Measurements from ENCODE around the gene SPINK7.

DNA sequence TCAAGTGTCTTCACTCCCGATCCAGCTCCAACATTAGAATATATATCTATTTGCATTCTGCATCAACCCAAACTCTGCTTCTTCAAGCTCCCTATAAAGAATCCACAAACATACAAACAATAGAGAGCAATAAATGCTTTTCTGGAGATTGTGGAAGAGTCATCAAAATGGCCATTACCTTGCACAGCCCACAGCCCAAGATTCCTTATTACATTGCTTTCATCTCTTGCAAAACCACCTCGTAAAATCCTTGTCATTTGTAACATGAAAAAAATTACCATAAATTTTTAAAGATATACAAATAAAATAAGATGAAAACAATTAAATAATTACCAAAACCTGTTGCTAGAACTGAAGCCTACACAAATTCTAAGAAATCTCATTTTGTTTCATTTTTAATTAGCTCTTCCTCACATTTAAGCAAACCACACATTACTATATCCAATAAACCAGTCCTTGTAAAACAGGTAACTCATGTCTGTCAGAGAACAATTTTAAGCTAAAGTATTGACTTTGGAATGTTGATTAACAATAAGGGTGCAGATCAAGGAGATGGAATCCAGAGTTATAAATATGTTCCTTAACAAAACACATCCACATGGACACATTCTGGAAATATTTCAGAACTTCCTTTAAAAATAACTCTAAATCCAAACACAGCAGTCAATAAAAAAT is 30.3 kb downstream of the SPINK7 start:
- TF ChIP-seq, protein P1, sequence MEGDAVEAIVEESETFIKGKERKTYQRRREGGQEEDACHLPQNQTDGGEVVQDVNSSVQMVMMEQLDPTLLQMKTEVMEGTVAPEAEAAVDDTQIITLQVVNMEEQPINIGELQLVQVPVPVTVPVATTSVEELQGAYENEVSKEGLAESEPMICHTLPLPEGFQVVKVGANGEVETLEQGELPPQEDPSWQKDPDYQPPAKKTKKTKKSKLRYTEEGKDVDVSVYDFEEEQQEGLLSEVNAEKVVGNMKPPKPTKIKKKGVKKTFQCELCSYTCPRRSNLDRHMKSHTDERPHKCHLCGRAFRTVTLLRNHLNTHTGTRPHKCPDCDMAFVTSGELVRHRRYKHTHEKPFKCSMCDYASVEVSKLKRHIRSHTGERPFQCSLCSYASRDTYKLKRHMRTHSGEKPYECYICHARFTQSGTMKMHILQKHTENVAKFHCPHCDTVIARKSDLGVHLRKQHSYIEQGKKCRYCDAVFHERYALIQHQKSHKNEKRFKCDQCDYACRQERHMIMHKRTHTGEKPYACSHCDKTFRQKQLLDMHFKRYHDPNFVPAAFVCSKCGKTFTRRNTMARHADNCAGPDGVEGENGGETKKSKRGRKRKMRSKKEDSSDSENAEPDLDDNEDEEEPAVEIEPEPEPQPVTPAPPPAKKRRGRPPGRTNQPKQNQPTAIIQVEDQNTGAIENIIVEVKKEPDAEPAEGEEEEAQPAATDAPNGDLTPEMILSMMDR (conservative IDR thresholded peaks at IDR 0.05; ENCODE audit: low read length), result no peak
- TF ChIP-seq EZH2phosphoT487 (IDR thresholded peaks at IDR 0.05; ENCODE audit: borderline replicate concordance, low read depth, low read length), result no peak

All from OCI-LY7 (cell line).